Fibroblast of skin of back (primary cell): ENCODE results near the gene TMEM165.

Experiments used
- DNase-seq: peaks from one replicate; pipeline ENCODE4 v3.0.0-alpha.2; 2013

The TMEM165 gene

DNA sequence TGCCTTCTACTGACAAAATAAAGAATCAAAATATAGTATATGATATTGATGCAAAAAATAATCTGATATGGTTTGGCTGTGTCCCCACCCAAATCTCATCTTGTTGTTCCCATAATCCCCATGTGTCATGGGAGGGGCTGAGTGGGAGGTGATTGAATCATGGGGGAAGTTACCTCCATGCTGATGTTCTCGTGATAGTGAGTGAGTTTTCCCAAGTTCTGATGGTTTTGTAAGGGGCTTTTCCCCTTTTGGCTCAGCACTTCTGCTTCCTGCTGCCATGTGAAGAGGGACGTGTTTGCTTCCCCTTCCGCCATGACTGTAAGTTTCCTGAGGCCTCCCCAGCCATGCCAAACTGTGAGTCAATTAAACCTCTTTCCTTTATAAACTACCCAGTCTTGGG is 70.2 kb downstream of the TMEM165 start:
- DNase-seq: no peak

DNA sequence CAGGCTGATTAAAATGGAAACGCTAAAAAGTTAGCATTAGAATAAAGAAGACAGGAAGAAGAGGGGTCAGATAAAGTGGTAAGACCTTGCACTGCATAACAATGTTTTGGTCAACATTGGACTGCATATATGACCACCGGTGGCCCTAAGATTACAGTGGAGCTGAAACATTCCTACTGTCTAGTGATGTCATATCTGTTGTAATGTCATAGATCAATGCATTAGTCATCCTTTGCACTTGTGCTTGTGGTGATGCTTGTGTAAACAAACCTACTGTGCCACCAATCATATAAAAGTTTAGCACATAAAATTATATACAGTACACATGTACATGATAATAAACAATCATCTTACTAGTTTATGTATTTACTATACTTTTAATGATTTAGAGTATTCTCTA is 73.0 kb downstream of the TMEM165 start:
- peak; percentile 74 for DNase-seq

DNA sequence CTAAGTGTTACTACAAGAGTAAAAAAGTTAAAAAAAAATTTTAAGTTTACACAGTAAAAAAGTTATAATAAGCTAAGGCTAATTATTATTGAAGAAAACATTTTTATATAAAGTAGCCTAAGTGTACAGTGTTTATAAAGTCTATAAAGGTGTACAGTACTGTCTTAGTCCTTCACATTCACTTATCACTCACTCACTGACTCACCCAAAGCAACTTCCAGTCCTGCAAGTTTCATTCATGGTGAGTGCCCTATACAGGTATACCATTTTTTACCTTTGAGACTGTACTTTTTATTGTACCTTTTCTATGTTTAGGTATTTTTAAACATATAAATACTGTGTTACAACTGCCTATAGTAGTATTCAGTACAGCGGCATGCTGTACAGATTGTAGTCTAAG is 74.2 kb downstream of the TMEM165 start:
- DNase-seq: no peak
